Stomach (tissue), 4 donors: Measurements from ENCODE around the gene SOCS3.

Experiments used
- POLR2A ChIP-seq, 4 donors: fragments of 450-650 bp; IDR thresholded peaks; one replicate each; pipeline ENCODE4 v1.6.1; 2016; ENCODE audit warnings: antibody characterized with exemption in 4 of 4, control low read depth in 2 of 4, mild to moderate bottlenecking in 1 of 4, moderate library complexity in 1 of 4
- POLR2AphosphoS5 ChIP-seq, 3 donors: sonication (generic); formaldehyde crosslinking; IDR thresholded peaks; one replicate each; pipeline ENCODE4 v1.6.1; 2016; ENCODE audit warnings: antibody characterized with exemption in 3 of 3

DNA sequence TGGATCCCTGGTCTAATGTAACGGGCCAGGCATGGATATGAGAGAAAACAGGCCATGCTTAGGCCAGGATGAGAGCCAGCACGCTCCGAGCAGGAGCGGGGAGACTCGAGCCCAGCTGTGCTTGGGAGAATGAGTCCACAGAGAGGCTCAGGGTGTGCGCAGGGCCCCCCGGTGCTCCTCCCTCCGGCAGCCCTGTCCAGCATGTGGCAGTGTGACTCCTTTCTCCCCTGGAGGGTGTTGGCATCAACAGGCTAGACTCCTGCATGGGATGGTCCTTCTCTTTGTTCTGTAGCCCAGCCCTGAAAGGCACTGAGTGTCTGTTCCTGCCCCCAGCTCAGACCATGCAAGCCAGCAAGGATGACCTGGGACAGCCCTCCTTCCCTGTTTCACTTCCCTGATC, 42.0 kb upstream of the SOCS3 start:
- no peak for TF ChIP-seq POLR2AphosphoS5 (IDR thresholded peaks at IDR 0.05)
- TF ChIP-seq POLR2A (IDR thresholded peaks at IDR 0.05): no peak
